Progenitor cell of endocrine pancreas (in vitro differentiated cells): Measurements from ENCODE around the gene RASSF6. TPM values are rescaled to one million over a fixed set of nuclear protein-coding genes. Genes with fewer than 3 reads are reported as not detected.

Experiments used
- DNase-seq: peaks from one replicate; pipeline ENCODE4 v3.0.0; 2021; ENCODE audit warnings: low spot score; ENCODE audit not compliant: unreplicated experiment
- H3K27ac Mint-ChIP-seq: 2 replicates; pipeline ENCODE4 v1.8.0; 2021; ENCODE audit warnings: mild to moderate bottlenecking, moderate library complexity, mixed read lengths
- H3K27me3 Mint-ChIP-seq: 2 replicates; pipeline ENCODE4 v1.8.0; 2021; ENCODE audit warnings: mixed read lengths
- H3K36me3 Mint-ChIP-seq: 2 replicates; pipeline ENCODE4 v1.8.0; 2022; ENCODE audit warnings: mixed read lengths; ENCODE audit not compliant: insufficient read depth
- H3K4me1 Mint-ChIP-seq: 2 replicates; pipeline ENCODE4 v1.8.0; 2021; ENCODE audit warnings: low read depth, mixed read lengths
- H3K4me3 Mint-ChIP-seq: 2 replicates; pipeline ENCODE4 v1.8.0; 2021; ENCODE audit warnings: low read depth, mild to moderate bottlenecking, moderate library complexity, mixed read lengths
- H3K9me3 Mint-ChIP-seq: 2 replicates; pipeline ENCODE4 v1.8.0; 2021; ENCODE audit warnings: low read depth, mixed read lengths
- total RNA-seq: library from RNA; stranded (reverse); gene quantifications from 2 replicates; pipeline ENCODE4 v1.2.1, GENCODE V29; 2021
- TF ChIP-seq, protein P1 (sequence below): fragments of 200-600 bp; sonication (generic); IDR thresholded peaks from one replicate; pipeline ENCODE4 v1.5.0; 2021; ENCODE audit warnings: antibody characterized with exemption, mild to moderate bottlenecking; ENCODE audit not compliant: unreplicated experiment

Gene RASSF6
- total RNA-seq, 1 donor from 2014 or later: 10.1 TPM

GRCh38 chr4:73540826-73541225, 79.4 kb downstream of the RASSF6 start:
- DNase-seq: no peak
- TF ChIP-seq, protein P1, sequence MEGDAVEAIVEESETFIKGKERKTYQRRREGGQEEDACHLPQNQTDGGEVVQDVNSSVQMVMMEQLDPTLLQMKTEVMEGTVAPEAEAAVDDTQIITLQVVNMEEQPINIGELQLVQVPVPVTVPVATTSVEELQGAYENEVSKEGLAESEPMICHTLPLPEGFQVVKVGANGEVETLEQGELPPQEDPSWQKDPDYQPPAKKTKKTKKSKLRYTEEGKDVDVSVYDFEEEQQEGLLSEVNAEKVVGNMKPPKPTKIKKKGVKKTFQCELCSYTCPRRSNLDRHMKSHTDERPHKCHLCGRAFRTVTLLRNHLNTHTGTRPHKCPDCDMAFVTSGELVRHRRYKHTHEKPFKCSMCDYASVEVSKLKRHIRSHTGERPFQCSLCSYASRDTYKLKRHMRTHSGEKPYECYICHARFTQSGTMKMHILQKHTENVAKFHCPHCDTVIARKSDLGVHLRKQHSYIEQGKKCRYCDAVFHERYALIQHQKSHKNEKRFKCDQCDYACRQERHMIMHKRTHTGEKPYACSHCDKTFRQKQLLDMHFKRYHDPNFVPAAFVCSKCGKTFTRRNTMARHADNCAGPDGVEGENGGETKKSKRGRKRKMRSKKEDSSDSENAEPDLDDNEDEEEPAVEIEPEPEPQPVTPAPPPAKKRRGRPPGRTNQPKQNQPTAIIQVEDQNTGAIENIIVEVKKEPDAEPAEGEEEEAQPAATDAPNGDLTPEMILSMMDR: no peak
- Mint-ChIP-seq H3K27me3 (no peaks in the 10 kb centered on the region), H3K27ac (no peak overlapping the region), H3K4me1 (peaks cover 21% of the 10 kb centered on the region), H3K9me3 (peaks cover 7% of the 10 kb centered on the region), H3K36me3 (no peaks in the 10 kb centered on the region), H3K4me3 (no peak overlapping the region)

DNA sequence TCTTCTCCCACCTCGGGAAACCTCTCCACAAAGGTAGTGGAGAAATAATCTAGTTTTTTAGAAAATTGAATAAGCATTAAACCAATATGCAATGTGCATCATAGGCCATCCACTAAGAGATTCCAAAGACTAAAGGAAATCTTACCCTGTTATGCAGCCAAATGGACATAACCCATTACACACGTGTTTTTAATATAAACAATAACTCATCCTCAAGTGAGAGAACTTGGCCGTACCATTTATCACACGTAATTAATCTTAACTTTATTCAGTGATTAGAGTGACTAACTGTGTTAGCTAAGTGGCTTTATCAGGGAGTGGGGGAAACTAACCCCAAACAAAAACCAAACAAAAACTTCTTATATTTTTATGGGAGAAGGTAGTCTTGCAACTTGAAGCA, 80.8 kb downstream of the RASSF6 start:
- Mint-ChIP-seq H3K36me3 (no peaks in the 10 kb centered on the region), H3K4me1 (peaks cover 25% of the 10 kb centered on the region), H3K4me3 (no peak overlapping the region), H3K9me3 (no peaks in the 10 kb centered on the region), H3K27me3 (no peaks in the 10 kb centered on the region), H3K27ac (no peak overlapping the region)
- TF ChIP-seq, protein P1: no peak
- DNase-seq: no peak

- TF ChIP-seq, protein P1: no peak
- H3K4me3 Mint-ChIP-seq: no peak overlapping the region
- H3K36me3 Mint-ChIP-seq: no peaks in the 10 kb centered on the region
- no peaks in the 10 kb centered on the region for H3K9me3 Mint-ChIP-seq
- DNase-seq: no peak
- no peaks in the 10 kb centered on the region for H3K27me3 Mint-ChIP-seq
- H3K4me1 Mint-ChIP-seq: peaks cover 33% of the 10 kb centered on the region
- H3K27ac Mint-ChIP-seq: no peak overlapping the region
These were observed 82.1 kb downstream of the RASSF6 start for GRCh38 chr4:73538162-73538561.

GRCh38 chr4:73533515-73534422, 86.5 kb downstream of the RASSF6 start:
- no peaks in the 10 kb centered on the region for H3K36me3 Mint-ChIP-seq
- no peak for DNase-seq
- peak overlapping the region; percentile 88 for H3K27ac Mint-ChIP-seq
- TF ChIP-seq, protein P1: no peak
- H3K9me3 Mint-ChIP-seq: no peaks in the 10 kb centered on the region
- peak overlapping the region; percentile 19 for H3K4me3 Mint-ChIP-seq
- no peaks in the 10 kb centered on the region for H3K27me3 Mint-ChIP-seq
- H3K4me1 Mint-ChIP-seq: peaks cover 23% of the 10 kb centered on the region

GRCh38 chr4:73528171-73528570, 92.1 kb downstream of the RASSF6 start:
- DNase-seq: no peak
- Mint-ChIP-seq H3K4me3 (no peak overlapping the region), H3K36me3 (no peaks in the 10 kb centered on the region), H3K9me3 (no peaks in the 10 kb centered on the region), H3K27ac (no peak overlapping the region), H3K4me1 (peaks cover 9% of the 10 kb centered on the region), H3K27me3 (no peaks in the 10 kb centered on the region)
- TF ChIP-seq, protein P1: no peak
